Stimulated activated naive CD8-positive, alpha-beta T cell treated with anti-CD3 and anti-CD28 coated beads, Interleukin-15, amount 100 ng/mL, for 72 hours (primary cell): ENCODE results near the gene NR1D2.
"Not testable (repeated sequence)": the region's sequence is repeated elsewhere in the genome, so short reads cannot be mapped to it uniquely, and the experiment has no call there.

Experiments
- ATAC-seq: fragments of 150-1000 bp; cut with Tn5 transposase; 2 replicates; pipeline ENCODE4 v1.10.0; 2021; ENCODE audit warnings: mild to moderate bottlenecking, moderate library complexity
- DNase-seq, 2 donors: peaks; one replicate each; pipeline ENCODE4 v3.0.0; 2021 to 2022
- H3K27ac Mint-ChIP-seq, 2 donors: one replicate each; pipeline ENCODE4 v1.8.0; 2022; ENCODE audit warnings: mild to moderate bottlenecking in 2 of 2, mixed read lengths in 2 of 2, moderate library complexity in 2 of 2
- H3K27me3 Mint-ChIP-seq: one replicate; pipeline ENCODE4 v1.8.0; 2022; ENCODE audit warnings: mixed read lengths
- H3K4me1 Mint-ChIP-seq: one replicate; pipeline ENCODE4 v1.8.0; 2022; ENCODE audit warnings: mild to moderate bottlenecking, mixed read lengths
- H3K4me3 Mint-ChIP-seq, 2 donors: one replicate each; pipeline ENCODE4 v1.8.0; 2022; ENCODE audit warnings: mild to moderate bottlenecking in 2 of 2, mixed read lengths in 2 of 2, moderate library complexity in 1 of 2
- H3K9me3 Mint-ChIP-seq, 2 donors: one replicate each; pipeline ENCODE4 v1.8.0; 2022; ENCODE audit warnings: mixed read lengths in 2 of 2

Gene NR1D2

GRCh38 chr3:23944861-23945662 lies at the start of gene NR1D2:
TSS of gene NR1D2 (plus strand) at chr3:23945286. CDS start at chr3:23945579, 293 bp downstream.
- peak within 1 kb of the TSS; percentile 91 to 97 for H3K27ac Mint-ChIP-seq
- H3K27me3 Mint-ChIP-seq: peaks cover 23% of the 10 kb centered on the region
- peaks cover 40% of the 10 kb centered on the region for H3K4me1 Mint-ChIP-seq
- H3K4me3 Mint-ChIP-seq: peak within 1 kb of the TSS; percentile 82 to 92
- ATAC-seq (peak; percentile 68), DNase-seq (peak; percentile 71 to 73)
- no peaks in the 10 kb centered on the region for H3K9me3 Mint-ChIP-seq

DNA sequence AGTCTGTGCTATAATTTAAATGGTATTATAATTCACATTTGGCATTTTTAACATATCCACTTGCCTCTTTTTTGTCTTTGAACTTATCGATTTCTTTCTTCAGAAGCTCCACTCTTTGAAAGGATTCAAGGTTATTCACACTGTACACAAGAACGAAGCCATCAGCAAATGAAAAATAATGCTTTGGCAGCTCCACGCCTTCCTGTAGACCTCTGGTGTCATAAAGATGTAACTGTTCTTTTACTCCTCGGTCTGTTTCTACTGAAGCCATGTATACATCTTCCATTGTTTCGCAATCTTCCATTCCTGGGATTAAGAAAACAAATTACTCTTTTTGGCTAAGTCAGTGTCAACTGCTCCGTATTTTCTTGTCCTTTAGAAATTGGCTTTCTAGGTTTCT lies 44.3 kb upstream of the NR1D2 start:
- H3K27ac Mint-ChIP-seq: no peak overlapping the region

GRCh38 chr3:23904545-23904944 lies 40.5 kb upstream of the NR1D2 start:
- no peaks in the 10 kb centered on the region for H3K27me3 Mint-ChIP-seq
- no peak overlapping the region for H3K4me3 Mint-ChIP-seq
- no peaks in the 10 kb centered on the region for H3K9me3 Mint-ChIP-seq
- H3K27ac Mint-ChIP-seq: no peak overlapping the region
- ATAC-seq (no peak), DNase-seq (no peak)
- H3K4me1 Mint-ChIP-seq: no peaks in the 10 kb centered on the region

More for the DNA sequence above, 44.3 kb upstream of the NR1D2 start:
- H3K4me3 Mint-ChIP-seq: no peak overlapping the region
- no peaks in the 10 kb centered on the region for H3K27me3 Mint-ChIP-seq
- ATAC-seq: no peak
- no peak for DNase-seq
- no peaks in the 10 kb centered on the region for H3K9me3 Mint-ChIP-seq
- H3K4me1 Mint-ChIP-seq: no peaks in the 10 kb centered on the region

DNA sequence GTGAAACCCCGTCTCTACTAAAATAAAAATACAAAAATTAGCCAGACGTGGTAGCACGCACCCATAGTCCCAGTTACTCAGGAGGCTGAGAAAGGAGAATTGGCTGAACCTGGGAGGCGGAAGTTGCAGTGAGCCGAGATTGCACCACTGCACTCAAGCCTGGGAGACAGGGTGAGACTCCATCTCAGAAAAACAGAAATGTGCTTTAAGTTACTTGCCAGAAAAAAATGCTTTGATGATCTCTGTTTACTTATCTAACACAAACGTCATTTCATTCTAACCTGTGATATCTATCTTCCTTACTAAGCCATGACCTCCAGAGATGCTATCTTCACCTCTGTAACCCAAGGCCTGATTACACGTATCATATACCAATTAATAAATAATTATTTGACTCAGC lies 35.7 kb upstream of the NR1D2 start:
- no peaks in the 10 kb centered on the region for H3K9me3 Mint-ChIP-seq
- H3K27ac Mint-ChIP-seq: no peak overlapping the region
- no peak overlapping the region for H3K4me3 Mint-ChIP-seq
- ATAC-seq (no peak), DNase-seq (no peak)
- H3K27me3 Mint-ChIP-seq: no peaks in the 10 kb centered on the region
- no peaks in the 10 kb centered on the region for H3K4me1 Mint-ChIP-seq

DNA sequence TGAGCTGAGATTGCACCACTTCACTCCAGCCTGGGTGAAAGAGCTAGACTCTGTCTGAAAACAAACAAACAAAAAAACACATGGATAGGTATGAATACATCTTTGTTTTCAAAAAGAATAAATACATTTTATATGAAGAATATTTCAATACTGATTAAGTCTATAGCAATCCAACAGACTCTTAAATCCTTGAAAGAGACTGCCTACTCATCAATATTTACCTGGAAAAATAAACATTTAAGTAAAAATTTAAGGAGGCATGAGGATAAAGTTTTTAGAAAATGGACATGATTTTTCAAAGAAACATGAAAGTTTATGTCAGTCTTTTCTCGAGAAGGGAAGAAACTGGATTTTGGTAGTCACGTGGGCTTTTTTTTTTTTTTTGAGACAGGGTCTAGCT lies 33.7 kb upstream of the NR1D2 start:
- Mint-ChIP-seq H3K9me3 (no peaks in the 10 kb centered on the region), H3K4me3 (no peak overlapping the region), H3K4me1 (peaks cover 19% of the 10 kb centered on the region), H3K27me3 (no peaks in the 10 kb centered on the region), H3K27ac (no peak overlapping the region)
- no peak for DNase-seq
- ATAC-seq: no peak

DNA sequence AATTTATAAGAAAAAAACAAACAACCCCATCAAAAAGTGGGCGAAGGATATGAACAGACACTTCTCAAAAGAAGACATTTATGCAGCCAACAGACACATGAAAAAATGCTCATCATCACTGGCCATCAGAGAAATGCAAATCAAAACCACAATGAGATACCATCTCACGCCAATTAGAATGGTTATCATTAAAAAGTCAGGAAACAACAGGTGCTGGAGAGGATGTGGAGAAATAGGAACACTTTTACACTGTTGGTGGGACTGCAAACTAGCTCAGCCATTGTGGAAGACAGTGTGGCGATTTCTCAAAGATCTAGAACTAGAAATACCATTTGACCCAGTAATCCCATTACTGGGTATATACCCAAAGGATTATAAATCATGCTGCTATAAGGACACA lies 32.8 kb upstream of the NR1D2 start:
- not testable (repeated sequence) for H3K27ac Mint-ChIP-seq, H3K4me3 Mint-ChIP-seq, ATAC-seq, DNase-seq, H3K9me3 Mint-ChIP-seq, H3K27me3 Mint-ChIP-seq
- peaks cover 20% of the 10 kb centered on the region for H3K4me1 Mint-ChIP-seq

GRCh38 chr3:23913182-23913581 lies 31.9 kb upstream of the NR1D2 start:
- H3K4me1 Mint-ChIP-seq: peaks cover 27% of the 10 kb centered on the region
- ATAC-seq: no peak
- no peak for DNase-seq
- no peaks in the 10 kb centered on the region for H3K27me3 Mint-ChIP-seq
- H3K4me3 Mint-ChIP-seq: no peak overlapping the region
- no peaks in the 10 kb centered on the region for H3K9me3 Mint-ChIP-seq
- H3K27ac Mint-ChIP-seq: no peak overlapping the region

DNA sequence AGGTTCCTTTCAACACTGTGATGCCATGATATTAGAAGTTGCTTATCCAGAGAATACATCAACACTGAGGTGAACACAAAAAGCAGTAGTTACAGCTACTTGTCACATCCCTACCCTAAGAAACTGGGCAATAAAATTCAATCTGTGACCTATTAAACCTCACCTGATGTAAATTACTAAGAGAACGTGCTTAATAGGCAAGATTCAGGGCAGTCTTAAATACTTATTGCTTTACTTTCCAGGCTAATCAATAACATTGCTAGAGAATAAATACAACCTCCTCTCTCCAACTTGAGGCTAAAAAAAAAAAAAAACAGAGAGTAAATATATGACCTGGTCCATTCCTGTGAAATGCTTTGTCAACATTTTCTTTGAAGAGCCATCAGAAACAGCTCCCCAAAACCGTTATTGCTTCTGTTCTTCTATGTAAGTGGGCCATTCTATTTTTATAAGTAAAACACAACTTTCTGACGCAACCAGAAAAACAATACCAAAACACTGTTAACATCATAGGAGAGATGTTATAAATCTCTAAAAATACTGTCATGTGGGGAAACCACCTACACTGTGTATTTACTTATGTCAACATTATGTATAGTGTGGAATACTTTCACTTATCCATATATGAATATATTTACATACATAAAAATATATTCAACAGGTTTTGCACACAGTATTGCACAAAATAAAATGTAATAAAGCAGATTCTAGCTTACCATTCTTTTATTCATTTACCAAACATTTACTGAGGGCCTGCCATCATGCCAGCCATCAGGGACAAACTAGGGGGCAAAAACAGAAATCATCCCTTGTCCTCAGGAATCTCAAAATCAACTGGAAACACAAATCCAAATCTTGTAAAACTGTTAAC lies 31.0 kb upstream of the NR1D2 start:
- H3K27ac Mint-ChIP-seq: no peak overlapping the region
- no peaks in the 10 kb centered on the region for H3K27me3 Mint-ChIP-seq
- H3K4me1 Mint-ChIP-seq: peaks cover 36% of the 10 kb centered on the region
- ATAC-seq (no peak), DNase-seq (no peak)
- no peaks in the 10 kb centered on the region for H3K9me3 Mint-ChIP-seq
- no peak overlapping the region for H3K4me3 Mint-ChIP-seq

- Mint-ChIP-seq H3K27ac (no peak overlapping the region), H3K27me3 (no peaks in the 10 kb centered on the region), H3K9me3 (no peaks in the 10 kb centered on the region), H3K4me3 (peak overlapping the region; percentile 96 to 98), H3K4me1 (peaks cover 51% of the 10 kb centered on the region)
- no peak for DNase-seq
- ATAC-seq: no peak
Measured at GRCh38 chr3:23915537-23916108, 29.5 kb upstream of the NR1D2 start.

GRCh38 chr3:23916152-23916885 lies 28.8 kb upstream of the NR1D2 start:
- ATAC-seq: peak; percentile 68
- H3K9me3 Mint-ChIP-seq: no peaks in the 10 kb centered on the region
- H3K4me1 Mint-ChIP-seq: peaks cover 51% of the 10 kb centered on the region
- H3K4me3 Mint-ChIP-seq: peak overlapping the region; percentile 96 to 98
- no peak for DNase-seq
- H3K27me3 Mint-ChIP-seq: no peaks in the 10 kb centered on the region
- peak overlapping the region; percentile 99 to 100 for H3K27ac Mint-ChIP-seq

DNA sequence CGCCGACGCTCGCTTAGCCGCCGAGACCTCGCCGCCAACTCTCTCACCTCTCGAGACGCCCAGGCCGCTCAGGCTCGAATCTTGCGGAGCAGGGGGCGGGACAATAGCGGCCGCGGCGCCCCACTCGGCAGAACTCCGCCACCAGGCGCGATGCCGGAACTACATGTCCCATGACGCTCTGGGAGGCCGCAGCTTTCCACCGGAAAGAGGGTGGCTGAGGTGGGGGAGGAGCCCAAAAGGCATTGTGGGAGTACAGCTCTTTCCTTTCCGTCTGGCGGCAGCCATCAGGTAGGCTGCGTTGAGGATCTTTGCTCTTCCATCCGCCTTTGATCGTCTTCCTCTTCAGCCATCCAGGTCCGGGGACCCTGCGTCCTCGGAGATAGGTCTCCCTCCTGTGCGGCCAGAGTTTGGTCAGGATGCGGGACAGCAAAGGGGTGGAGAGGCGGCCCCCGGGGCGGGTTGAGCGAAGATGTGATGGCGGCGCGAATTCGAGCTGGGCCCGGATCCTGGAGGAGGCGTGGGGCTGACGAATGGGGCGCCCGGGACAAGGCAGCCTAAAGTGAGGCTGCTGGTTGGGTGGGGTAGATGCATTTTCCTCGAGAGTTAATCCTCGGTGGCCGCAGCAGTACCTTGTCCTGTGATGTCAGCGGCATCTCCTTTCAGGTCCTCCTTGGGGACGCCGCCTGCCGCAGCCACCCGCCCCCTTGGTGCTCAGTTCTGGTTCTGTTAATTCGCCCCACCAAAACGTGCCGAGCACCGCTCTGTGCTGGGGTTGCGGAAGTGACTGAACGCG lies 28.0 kb upstream of the NR1D2 start, which contains the start of the genes NKIRAS1 and RPL15:
Gene NKIRAS1, minus strand, starts transcription at position 105 of the 793 bp plus-strand sequence. CDS start 6,086 bp downstream, outside the sequence.
Gene RPL15, plus strand, starts transcription at position 247 of the 793 bp plus-strand sequence. CDS start 728 bp downstream, outside the sequence.
- DNase-seq (peak; percentile 95 to 98), ATAC-seq (peak; percentile 95)
- peak within 1 kb of the TSS; percentile 96 to 98 for H3K4me3 Mint-ChIP-seq
- peaks cover 51% of the 10 kb centered on the region for H3K4me1 Mint-ChIP-seq
- H3K27ac Mint-ChIP-seq: peak within 1 kb of the TSS; percentile 99 to 100
- no peaks in the 10 kb centered on the region for H3K9me3 Mint-ChIP-seq
- H3K27me3 Mint-ChIP-seq: no peaks in the 10 kb centered on the region

GRCh38 chr3:23917679-23918303 lies 27.3 kb upstream of the NR1D2 start:
- peak overlapping the region; percentile 96 to 98 for H3K4me3 Mint-ChIP-seq
- not testable (repeated sequence) for DNase-seq, H3K9me3 Mint-ChIP-seq, ATAC-seq, H3K27me3 Mint-ChIP-seq
- peaks cover 51% of the 10 kb centered on the region for H3K4me1 Mint-ChIP-seq
- peak overlapping the region; percentile 99 to 100 for H3K27ac Mint-ChIP-seq

GRCh38 chr3:23918331-23918730 lies 26.8 kb upstream of the NR1D2 start:
- DNase-seq, H3K27me3 Mint-ChIP-seq, H3K9me3 Mint-ChIP-seq, ATAC-seq: not testable (repeated sequence)
- peak overlapping the region; percentile 96 to 98 for H3K4me3 Mint-ChIP-seq
- H3K4me1 Mint-ChIP-seq: peaks cover 51% of the 10 kb centered on the region
- peak overlapping the region; percentile 99 to 100 for H3K27ac Mint-ChIP-seq

GRCh38 chr3:23919628-23920027 lies 25.5 kb upstream of the NR1D2 start:
- ATAC-seq (no peak), DNase-seq (no peak)
- no peaks in the 10 kb centered on the region for H3K9me3 Mint-ChIP-seq
- peak overlapping the region in 1 of 2 donors; percentile 19 for H3K27ac Mint-ChIP-seq
- H3K4me1 Mint-ChIP-seq: peaks cover 50% of the 10 kb centered on the region
- H3K27me3 Mint-ChIP-seq: no peaks in the 10 kb centered on the region
- H3K4me3 Mint-ChIP-seq: peak overlapping the region; percentile 26 to 96
